A549 treated with ZK216348 at 1 μM for 4 hours (cell line): ENCODE data around the gene HDAC7. TPM values are rescaled to one million over a fixed set of nuclear protein-coding genes. Genes with fewer than 3 reads are reported as not detected.

ENCODE experiments used
- total RNA-seq: library from RNA; stranded (reverse); fragments of 200-300 nt; extraction: Qiagen RNA extraction; gene quantifications from 5 replicates; pipeline ENCODE4 v1.2.3, GENCODE V29; 2022; ENCODE audit warnings: low read depth

The HDAC7 gene
- 35.6 to 65.6 TPM (median 56.3 TPM) in 5 replicates for total RNA-seq

DNA sequence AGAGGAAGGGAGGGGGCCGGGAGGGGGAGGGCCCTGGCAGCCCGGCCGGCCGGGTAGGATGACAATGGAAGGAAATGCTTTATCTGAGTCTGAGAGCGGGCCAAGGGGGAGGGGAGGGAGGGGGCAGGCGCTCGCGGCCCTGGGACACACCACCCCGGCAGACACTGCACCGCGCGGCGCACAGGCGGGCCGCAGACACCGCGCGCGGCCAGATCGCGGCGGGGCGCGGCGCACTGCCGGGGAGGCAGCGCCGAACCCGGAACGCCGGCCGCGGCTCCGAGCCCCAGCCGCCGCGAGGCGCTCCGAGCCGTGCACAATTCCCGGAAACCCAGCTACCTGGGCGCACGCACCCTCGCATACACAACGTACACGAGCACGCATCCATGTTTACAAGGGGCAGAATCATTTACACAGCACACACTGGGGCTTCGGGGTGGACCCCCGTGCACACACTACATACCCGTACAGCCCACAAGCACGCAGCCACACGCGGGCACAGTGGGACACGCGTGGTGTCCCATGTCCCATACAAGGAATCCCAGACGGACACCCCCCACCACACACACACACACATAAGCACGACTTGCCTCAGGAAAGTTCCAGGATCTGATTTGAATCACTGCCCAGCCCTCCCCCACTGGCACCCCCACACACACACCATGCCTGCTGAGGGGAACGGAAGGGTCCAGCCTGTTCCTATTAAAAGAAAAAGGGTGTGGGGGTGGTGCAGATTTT is at the start of gene HDAC7:
Gene HDAC7, minus strand, starts transcription at position 8 of the 735 bp plus-strand sequence. CDS start 118 bp downstream, outside the sequence.

GRCh38 chr12:47773062-47773857 is 46.4 kb downstream of the HDAC7 start, which contains the start of gene SLC48A1:
SLC48A1 (plus strand) TSS chr12:47773238; CDS start chr12:47773305, 67 bp downstream.

GRCh38 chr12:47758834-47759690 is 60.6 kb downstream of the HDAC7 start, which contains the start of gene RAPGEF3:
RAPGEF3 (minus strand) TSS chr12:47758880; CDS start chr12:47758556, 324 bp downstream.

Other genes starting within 250 kb of the HDAC7 start
- gene RPAP3, start 113.9 kb downstream of the HDAC7 start, total RNA-seq: 26.3 to 74.9 TPM (median 42.0 TPM) in 5 replicates
- gene ENDOU, start 94.4 kb downstream of the HDAC7 start, total RNA-seq: 0.18 TPM in 1 of 5 replicates, not detected in the others
- gene RAPGEF3, start 61.0 kb downstream of the HDAC7 start, total RNA-seq: 0.47 to 0.98 TPM (median 0.54 TPM) in 5 replicates
- 17.4 to 30.3 TPM (median 29.0 TPM) in 5 replicates for gene SLC48A1, start 46.7 kb downstream of the HDAC7 start, total RNA-seq
- gene VDR, start 85.1 kb upstream of the HDAC7 start, total RNA-seq: 2.5 to 3.2 TPM (median 2.8 TPM) in 5 replicates
- gene TMEM106C, start 143.7 kb upstream of the HDAC7 start, total RNA-seq: 115 to 150 TPM (median 123 TPM) in 5 replicates
- gene COL2A1, start 184.6 kb upstream of the HDAC7 start, total RNA-seq: 0.04 to 0.40 TPM in 2 of 5 replicates, not detected in the others